Measurements from ENCODE around the gene NSMCE1.
"Not testable (repeated sequence)": the region's sequence is repeated elsewhere in the genome, so short reads cannot be mapped to it uniquely, and the experiment has no call there.

NSMCE1 gene

DNA sequence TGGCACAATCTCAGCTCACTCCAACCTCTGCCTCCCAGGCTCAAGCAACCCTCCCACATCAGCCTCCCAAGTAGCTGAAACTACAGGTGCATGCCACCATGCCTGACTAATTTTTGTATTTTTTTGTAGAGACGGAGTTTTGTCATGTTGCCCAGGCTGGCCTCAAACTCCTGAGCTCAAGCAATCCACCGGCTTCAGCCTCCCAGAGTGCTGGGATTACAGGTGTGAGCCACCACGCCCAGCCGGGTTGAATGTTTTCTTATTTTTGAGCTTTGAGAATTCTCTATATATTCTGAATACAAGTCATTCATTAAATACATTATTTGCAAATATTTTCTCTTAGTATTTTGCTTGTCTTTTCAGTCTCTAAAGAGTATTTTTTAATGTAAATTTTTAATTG, 19.7 kb downstream of the NSMCE1 start:
- H3K4me3 ChIP-seq (ENCODE audit: low read length); DNase-seq (ENCODE audit: low read depth, low spot score): not testable (repeated sequence)

DNA sequence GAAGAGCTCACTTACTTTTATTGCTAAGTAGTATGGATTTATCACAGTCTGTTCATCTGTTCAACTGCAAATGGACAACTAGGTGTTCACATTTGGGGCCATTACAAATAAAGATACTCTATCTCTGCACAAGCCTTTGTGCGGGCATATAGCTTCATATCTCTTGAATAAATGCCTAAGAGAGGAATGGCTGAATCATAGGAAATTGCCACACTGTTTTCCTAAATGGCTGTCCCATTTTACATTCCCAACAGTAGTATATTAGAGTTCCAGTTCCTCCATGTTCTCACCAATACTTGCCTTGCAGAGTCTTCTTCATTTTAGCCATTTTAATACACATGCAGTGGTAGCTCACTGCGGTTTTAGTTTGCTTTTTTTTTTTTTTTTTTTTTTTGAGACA, 20.5 kb downstream of the NSMCE1 start:
- DNase-seq (ENCODE audit: low read depth, low spot score) = no peak
- no peak overlapping the region for H3K4me3 ChIP-seq (ENCODE audit: low read length)

DNA sequence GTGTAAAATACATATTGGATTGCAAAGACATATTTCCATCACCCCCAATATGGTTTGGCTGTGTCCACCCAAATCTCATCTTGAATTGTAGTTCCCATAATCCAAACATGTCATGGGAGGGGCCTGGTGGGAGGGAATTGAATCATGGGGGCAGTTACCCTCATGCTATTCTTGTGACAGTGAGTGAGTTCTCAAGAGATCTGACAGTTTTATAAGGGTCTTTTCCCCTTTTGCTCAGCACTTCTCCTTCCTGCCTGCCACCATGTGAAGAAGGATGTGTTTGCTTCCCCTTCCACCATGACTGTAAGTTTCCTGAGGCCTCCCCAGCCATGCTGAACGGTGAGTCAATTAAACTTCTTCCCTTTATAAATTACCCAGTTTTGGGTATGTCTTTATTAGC, 21.5 kb downstream of the NSMCE1 start:
- DNase-seq (ENCODE audit: low read depth, low spot score) = not testable (repeated sequence)

DNA sequence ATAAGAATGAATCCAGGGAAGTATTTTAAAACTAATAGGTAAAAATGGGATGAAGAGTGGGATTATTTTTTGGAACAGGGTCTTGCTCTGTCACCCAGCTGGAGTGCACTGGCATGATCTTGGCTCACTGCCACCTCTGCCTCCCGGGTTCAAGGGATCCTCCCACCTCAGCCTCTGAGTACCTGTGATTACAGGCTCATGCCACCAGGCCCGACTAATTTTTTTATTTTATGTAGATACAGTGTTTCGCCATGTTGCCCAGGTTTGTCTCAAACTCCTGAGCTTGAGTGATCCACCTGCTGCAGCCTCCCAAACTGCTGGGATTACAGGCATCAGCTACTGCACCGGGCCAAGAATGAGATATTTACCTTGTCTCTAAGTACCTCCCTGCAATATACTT, 22.1 kb downstream of the NSMCE1 start:
- H3K4me3 ChIP-seq (ENCODE audit: low read length) = no peak overlapping the region
- no peak for DNase-seq (ENCODE audit: low read depth, low spot score)

More for the DNA sequence above, 21.5 kb downstream of the NSMCE1 start:
- H3K4me3 ChIP-seq (ENCODE audit: low read length) = not testable (repeated sequence)

DNA sequence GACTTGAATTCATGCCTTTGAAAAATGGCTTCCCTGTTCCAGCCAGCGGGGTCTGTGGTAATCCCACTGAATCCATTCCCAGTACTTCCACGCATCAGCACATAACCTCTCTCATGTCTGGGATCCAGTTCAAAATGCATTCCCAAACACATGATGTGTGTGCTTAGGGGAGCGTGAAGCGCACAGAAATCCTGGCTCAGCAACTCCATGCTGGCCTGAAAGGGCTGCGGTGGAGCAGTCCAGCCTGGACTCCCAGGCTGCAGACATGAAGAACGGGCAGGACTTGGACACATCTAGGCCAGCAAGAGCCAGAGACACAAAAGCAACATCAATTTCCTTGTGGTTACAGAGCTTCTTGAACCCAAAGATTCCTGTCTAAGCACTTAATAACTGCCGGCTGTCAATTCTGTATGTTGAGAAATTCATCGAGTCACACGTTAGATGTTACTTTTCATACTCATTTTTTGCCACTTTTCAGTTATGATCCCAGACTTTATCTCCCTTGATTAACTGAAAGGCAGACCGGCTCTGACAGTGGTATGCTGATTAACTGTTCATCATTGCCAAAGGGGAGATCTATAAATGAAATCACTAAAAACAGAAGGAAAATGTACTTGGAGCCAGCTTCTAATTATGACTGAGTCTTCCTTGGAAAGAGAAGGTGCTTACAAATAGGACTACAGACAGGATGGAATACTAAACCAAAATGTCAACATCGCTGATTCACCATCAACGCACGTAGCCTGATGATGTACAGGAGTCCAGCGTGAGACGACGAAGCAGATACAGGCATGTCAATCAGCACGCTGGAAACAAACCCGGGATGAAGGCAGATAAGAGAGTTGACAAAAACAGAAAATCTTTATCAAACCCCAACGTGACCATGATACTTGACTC, 23.0 kb downstream of the NSMCE1 start:
- no peak overlapping the region for H3K4me3 ChIP-seq (ENCODE audit: low read length)
- no peak for DNase-seq (ENCODE audit: low read depth, low spot score)

DNA sequence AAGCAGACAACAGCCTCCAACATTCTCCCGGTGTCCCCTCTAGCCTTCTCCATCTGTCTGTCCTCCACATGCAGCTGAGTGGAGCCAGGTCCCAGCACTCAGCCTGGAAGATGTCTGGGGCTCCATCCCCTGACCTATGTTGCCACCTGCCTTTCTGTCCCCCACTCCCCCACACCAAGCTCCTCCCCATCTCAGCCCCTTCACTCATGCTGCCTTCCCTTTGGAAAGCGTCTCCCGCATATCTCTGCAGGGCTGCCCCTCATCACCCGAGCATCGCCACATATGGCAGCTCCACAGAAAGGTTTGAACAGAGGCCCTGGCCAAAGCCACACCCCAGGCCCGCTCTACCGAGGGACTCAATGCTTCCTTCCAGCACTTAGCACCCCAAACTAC, 24.2 kb downstream of the NSMCE1 start:
- DNase-seq (ENCODE audit: low read depth, low spot score) = no peak
- H3K4me3 ChIP-seq (ENCODE audit: low read length) = no peak overlapping the region

DNA sequence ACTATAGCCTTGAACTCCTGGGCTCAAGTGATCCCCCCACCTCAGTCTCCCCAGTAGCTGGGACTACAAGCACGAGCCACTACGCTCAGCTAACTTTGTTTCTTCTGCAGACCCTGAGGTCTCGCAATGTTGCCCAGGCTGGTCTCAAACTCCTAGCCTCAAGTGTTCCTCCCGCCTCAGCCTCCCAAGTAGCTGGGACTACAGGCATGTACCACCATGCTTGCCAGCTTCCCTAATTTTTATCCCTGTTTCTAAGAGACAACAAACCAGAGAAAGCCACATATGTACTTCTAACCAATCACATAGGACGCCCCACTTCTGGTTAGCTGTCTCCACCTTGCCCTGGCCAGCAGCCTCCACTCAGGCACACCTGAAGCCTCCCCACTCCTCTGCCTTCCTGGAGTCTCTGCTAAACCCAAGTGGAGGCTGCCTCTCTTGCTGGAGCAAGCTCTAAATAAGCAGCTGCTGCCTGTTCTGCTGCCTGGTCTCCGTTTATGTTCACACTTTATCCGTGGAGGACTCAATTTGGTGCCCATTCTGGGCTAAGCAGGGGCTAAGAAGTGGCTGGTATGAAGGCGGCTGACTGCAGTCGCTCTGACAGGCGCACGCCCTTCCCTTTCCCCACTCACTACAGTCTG, 24.7 kb downstream of the NSMCE1 start:
- DNase-seq (ENCODE audit: low read depth, low spot score) = no peak
- no peak overlapping the region for H3K4me3 ChIP-seq (ENCODE audit: low read length)

DNA sequence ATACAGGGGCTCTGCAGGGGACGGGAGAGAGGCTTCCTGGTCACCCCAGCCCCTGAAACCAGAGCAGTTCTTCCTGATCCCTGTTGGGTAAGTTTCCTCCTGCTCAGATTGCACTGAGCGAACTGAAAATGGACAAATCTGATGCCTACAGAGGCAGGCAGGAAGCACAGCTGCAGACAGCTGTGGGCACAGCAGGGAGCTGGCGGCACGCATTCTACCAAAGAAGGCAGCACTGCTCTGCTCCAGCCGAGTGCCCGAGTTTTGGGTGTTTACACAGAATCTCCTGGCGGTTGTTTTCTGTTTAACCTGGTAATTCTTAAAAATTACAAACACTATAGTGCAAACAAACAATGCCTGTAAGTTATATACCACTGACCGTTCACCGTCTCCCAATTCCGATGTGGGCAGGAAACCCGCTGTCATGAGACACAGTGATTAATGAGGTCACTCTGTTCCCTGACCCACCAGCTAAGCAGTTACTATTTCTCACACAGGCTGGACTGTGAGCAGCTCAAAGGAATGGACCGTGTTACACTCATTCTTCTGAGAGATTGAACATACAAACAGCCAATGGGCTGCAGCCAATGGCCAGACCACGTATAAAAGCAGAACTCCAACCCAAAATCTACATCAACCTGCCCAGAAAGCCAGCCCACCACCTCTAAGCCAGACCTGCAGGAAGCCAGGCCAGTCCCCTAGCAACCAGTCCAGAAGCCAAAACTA, 25.5 kb downstream of the NSMCE1 start:
- H3K4me3 ChIP-seq (ENCODE audit: low read length) = no peak overlapping the region
- DNase-seq (ENCODE audit: low read depth, low spot score) = no peak

DNA sequence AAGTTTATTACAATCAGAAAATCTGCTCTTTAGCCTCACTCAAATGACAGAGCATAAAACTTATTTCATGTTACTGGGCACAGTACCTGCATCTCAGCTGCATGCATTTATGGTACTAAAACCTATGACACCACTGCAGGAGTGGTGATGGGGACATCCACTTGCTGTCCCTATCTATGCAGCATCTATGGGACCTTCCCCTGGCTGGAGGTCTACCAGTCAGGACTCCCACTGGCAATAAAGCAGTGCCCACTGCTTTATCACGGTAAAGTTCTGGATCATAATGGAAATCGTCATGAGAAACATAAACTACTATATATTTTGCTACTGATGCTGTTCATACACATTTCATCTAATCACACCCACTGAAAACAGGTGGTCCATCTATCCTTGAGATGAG, 26.2 kb downstream of the NSMCE1 start:
- no peak for DNase-seq (ENCODE audit: low read depth, low spot score)
- no peak overlapping the region for H3K4me3 ChIP-seq (ENCODE audit: low read length)

DNA sequence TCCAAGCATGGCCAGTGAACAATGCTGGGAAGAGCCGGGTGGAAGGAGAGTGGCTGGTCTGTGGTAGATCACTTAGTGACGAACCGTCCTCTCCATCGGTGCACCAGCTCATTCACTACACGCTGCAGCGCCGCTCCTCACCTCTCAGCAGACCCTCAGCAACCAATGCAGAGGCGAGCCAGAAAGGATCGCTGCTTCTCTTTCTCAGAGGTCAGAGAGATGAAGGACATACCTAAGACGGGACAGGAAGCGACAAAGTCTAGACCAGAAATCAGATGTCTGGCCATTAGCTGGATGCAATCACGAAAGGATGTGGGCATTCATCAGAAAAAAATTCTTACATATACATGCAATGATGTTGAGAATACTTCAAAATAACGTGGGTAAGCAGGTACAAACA, 26.9 kb downstream of the NSMCE1 start:
- DNase-seq (ENCODE audit: low read depth, low spot score) = no peak
- H3K4me3 ChIP-seq (ENCODE audit: low read length) = no peak overlapping the region

DNA sequence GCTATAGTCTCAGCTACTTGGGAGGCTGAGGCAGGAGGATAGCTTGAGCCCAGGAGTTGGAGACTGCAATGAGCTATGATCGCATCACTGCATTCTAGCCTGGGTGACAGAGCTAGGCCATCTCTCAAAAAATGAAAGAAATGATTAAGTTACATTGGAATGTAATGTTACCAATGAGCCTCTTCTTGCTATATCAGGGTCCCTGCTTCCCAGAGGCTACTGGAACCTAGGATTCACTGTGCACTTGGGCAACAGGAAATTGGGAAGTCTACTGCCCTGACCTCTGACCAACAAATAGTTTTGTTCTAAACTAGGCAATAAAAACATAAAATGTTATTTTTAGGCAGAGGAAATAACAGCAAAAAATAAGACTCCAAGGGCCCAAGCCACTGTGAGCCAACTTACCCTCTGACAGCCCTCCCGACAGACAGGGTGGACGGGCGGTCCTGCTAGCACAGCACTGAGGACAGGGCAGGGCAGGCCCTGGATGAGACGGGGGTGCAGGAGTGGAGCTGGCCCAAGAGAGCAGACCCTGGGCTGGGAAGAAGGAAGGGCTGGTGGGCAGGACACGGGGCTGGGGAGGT, 27.5 kb downstream of the NSMCE1 start:
- H3K4me3 ChIP-seq (ENCODE audit: low read length) = no peak overlapping the region
- DNase-seq (ENCODE audit: low read depth, low spot score) = no peak

DNA sequence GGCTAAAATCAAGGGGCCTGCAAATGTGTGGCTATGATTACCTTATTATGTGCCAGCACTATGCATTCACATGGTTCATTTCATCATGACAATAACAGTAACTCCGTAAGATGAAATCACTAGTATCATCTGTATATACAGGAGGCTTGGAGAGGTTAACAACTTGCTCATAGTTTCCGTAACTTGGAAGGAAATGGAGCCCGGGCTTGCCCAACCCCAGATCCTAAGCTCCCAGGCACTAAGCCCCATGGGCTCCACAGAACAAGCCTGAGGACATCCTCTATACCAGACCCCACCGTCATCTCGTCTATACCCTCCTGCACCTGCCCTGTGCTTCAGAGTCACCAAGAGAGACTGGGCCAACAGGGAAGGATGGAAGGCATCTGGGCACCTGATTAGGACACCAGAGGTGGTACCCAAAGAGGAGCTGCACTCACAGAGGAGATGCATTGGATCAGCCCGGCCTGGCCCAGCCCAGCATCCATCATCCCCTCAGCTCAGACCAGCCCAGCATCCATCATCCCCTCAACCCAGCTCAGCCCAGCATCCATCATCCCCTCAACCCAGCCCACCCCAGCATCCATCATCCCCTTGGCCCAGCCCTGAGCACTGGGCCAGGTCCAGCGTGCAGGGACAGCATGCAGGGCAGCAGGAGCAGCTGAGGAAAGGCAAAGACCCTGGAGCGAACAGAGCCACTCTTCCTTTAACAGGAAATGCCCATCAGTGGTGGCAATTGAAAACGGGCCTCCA, 28.5 kb downstream of the NSMCE1 start:
- no peak overlapping the region for H3K4me3 ChIP-seq (ENCODE audit: low read length)
- no peak for DNase-seq (ENCODE audit: low read depth, low spot score)

DNA sequence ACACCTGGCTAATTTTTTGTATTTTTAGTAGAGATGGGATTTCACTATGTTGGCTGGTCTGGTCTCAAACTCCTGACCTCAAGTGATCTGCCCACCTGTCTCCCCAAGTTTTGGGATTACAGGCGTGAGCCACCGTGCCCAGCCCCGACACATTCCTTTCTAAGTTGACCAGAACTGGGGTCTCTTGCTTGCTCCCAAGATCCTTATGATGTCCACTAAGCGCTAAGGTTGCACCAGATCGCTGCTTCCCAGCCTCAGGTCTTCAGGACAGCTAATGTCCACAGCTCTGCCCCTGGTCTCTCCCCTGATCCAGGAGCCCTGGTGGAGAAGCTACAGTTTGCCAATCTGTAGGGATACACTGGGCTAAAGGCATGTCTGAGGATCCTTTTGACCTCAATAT, 29.5 kb downstream of the NSMCE1 start:
- no peak overlapping the region for H3K4me3 ChIP-seq (ENCODE audit: low read length)
- no peak for DNase-seq (ENCODE audit: low read depth, low spot score)

DNA sequence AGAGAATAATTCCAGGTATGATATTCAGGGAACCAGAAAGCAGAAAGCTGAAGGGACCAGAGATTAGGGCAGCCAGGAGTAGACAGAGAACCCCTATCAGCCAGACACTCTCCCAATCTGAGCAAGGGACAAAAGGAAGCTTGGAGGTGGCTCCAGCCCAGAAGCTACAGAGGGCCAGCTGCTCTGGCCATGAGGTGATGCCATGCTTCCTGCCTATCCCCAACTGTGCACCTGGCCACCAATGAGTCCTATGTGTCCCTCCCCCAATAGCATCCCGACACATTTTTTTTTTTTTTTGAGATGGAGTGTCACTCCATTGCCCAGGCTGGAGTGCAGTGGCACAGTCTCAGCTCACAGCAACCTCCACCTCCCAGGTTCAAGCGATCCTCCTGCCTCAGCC, 30.0 kb downstream of the NSMCE1 start:
- DNase-seq (ENCODE audit: low read depth, low spot score) = no peak
- H3K4me3 ChIP-seq (ENCODE audit: low read length) = no peak overlapping the region

DNA sequence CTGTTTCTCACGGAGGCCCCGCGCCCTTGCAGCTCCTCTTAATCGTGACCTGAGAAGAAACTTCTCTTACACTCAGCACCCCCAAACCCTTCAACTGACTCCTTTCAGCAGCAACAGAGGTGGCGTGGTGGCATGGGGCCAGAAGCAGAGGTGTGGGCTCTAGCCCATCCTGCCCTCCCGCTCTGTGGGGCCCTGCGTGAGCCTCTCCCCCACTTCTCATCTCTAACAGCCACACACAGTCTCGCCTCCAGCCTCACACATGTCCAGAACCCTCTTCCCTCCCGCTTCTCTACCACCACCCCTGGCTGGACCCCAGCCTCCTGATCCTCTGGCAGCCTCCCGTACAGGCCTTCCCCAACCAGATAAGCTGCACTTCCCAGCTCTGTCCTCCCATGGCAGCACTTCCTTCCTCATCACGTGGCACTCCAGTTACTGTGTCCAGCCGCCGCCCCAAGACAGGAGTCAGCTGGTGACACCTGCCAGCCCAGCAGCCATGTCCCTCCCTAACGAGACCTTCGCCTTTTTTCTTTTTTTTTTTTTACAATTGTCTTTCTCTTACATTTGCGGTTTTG, 30.5 kb downstream of the NSMCE1 start:
- H3K4me3 ChIP-seq (ENCODE audit: low read length) = no peak overlapping the region
- DNase-seq (ENCODE audit: low read depth, low spot score) = no peak

DNA sequence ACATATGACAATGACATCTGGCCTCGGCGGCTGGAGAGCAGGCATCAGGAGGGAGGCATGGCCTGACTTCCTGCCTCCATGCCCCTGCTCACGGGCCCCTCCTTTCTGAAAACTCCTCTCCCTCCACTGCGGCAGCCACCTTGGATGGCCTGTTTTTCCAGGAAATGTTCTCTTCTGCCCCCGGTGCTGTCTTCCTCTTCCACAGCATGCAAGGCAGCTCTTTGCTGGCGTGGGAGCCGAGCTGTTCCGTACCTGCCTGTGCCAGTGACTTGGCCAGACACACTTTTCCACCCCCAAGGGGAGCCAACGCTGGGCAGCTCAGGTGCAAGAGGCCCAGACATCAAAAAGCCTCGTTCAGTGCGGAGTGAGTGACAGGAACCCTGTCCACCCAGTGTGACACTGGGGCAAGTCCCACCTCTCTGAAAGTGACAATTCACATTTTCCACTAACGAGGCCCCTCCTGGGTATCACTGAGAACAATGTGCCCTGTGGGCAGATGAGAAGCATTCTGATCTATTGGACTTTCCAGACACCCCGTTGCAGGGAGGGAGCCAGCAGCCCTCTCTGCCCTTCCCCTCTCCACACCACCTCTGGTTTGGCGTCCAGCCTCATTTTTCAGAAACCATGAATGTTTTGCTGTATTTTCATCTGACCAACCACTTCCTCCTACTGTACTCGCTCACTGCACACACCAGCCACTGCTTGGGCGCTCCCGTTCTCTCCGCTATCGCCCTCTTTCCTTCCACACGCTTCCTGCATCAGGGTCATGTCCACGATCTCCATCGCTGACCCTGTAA, 31.2 kb downstream of the NSMCE1 start:
- peak; percentile 77 for DNase-seq (ENCODE audit: low read depth, low spot score)
- H3K4me3 ChIP-seq (ENCODE audit: low read length) = no peak overlapping the region; the same call in 1 of the 2 replicates

DNA sequence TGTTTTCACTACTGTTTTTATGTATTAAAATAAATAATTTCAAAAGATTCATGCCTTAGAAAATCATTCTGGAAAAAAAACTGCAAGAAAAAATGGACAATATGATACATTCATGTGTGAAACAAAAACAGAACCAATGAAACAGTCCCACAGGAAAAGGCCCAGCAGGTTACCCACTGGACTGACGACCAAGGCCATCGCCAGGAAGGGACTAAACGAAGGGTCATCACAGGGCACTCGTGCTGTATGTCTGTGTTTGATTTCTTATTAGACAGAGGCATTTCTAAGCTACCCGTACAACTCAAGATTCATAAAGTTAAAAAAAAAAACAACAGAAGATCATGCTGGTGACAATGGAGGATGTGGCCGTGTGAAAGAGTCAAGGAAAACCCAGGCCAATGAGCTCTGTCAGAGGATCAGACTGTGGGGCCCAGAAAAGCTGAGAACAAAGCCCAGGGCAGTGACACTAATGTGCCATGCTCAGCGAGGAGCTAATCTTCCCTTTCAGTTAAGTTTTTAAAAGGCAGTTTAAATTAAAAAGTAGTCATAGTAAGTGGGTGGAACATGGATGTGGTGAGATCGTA, 31.8 kb downstream of the NSMCE1 start:
- no peak for DNase-seq (ENCODE audit: low read depth, low spot score)
- peak overlapping the region; percentile 16 for H3K4me3 ChIP-seq (ENCODE audit: low read length)

DNA sequence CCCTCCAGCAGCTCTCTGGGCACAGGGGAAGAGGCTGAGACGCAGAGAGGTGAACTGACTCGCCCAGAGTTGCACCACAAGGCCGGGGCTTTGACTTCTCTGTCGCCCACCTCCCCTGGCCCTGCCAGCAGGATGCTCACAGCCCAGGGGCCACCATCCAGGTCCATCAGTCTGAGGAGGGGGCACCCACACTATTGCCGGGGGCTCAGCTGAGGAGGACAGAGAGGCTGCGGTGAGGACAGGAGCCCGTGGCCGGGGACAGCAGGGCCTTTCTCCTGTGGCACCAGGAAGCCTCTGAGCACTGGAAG, 32.7 kb downstream of the NSMCE1 start:
- peak overlapping the region; percentile 26 for H3K4me3 ChIP-seq (ENCODE audit: low read length)
- no peak for DNase-seq (ENCODE audit: low read depth, low spot score)
